IMR-90 (cell line): ENCODE measurements around the gene FOXP4. TPM values are rescaled to one million over a fixed set of nuclear protein-coding genes. Genes with fewer than 3 reads are reported as not detected.

Experiments used
- ATAC-seq: fragments of 200-7000 bp; cut with Tn5 transposase; 2 replicates; pipeline ENCODE4 v1.9.1; 2020; ENCODE audit warnings: low read depth, mild to moderate bottlenecking, moderate library complexity
- BruUV-seq: library from RNA; stranded (reverse); fragments of 400-500 nt; replicated peaks from 2 replicates; lab custom pipeline; 2021; lab: Mats Ljungman, UMichigan
- CTCF ChIA-PET: fragments of 300-600 bp; formaldehyde crosslinking; extraction: SDS; loops from one replicate; lab custom pipeline; 2021; ENCODE audit warnings: antibody characterized with exemption; lab: Yijun Ruan, JAX
- POLR2A ChIA-PET: fragments of 300-600 bp; sonication (Branson Sonifier 250); formaldehyde crosslinking; loops from one replicate; lab custom pipeline; 2022; ENCODE audit warnings: antibody characterized with exemption; ENCODE audit not compliant: unreplicated experiment; lab: Charles Lee
- DNase-seq: peaks from one replicate; pipeline ENCODE4 v3.0.0; 2013
- H2AFZ ChIP-seq: replicated peaks from 2 replicates; pipeline ENCODE3; 2013; ENCODE audit warnings: low read length, mild to moderate bottlenecking; ENCODE audit not compliant: poor library complexity
- H2AK5ac ChIP-seq: 2 replicates; pipeline ENCODE4 v1.6.1; 2013; ENCODE audit warnings: low read depth, low read length, inconsistent platforms
- H2AK9ac ChIP-seq: replicated peaks from 2 replicates; pipeline ENCODE3; 2013; ENCODE audit warnings: mild to moderate bottlenecking, low read depth, low read length, moderate library complexity; ENCODE audit not compliant: poor library complexity
- H2BK120ac ChIP-seq: 2 replicates; pipeline ENCODE4 v1.6.1; 2013; ENCODE audit warnings: low read depth, low read length, inconsistent platforms
- H2BK15ac ChIP-seq: 3 replicates; pipeline ENCODE4 v1.6.1; 2013; ENCODE audit warnings: low read depth, low read length, inconsistent platforms
- H2BK20ac ChIP-seq: 2 replicates; pipeline ENCODE4 v1.6.1; 2013; ENCODE audit warnings: low read depth, mild to moderate bottlenecking, inconsistent platforms, low read length, moderate library complexity
- H2BK5ac ChIP-seq: 2 replicates; pipeline ENCODE4 v1.6.1; 2013; ENCODE audit warnings: mild to moderate bottlenecking, low read depth, low read length, inconsistent platforms; ENCODE audit not compliant: poor library complexity, severe bottlenecking
- H3K14ac ChIP-seq: replicated peaks from 2 replicates; pipeline ENCODE4 v1.6.1; 2013; ENCODE audit warnings: low read depth, low read length, inconsistent platforms
- H3K18ac ChIP-seq: 2 replicates; pipeline ENCODE4 v1.6.1; 2013; ENCODE audit warnings: low read depth, low read length, control low read depth
- H3K23ac ChIP-seq: 2 replicates; pipeline ENCODE4 v1.6.1; 2013; ENCODE audit warnings: low read depth, low read length, inconsistent platforms
- H3K27ac ChIP-seq: 2 replicates; pipeline ENCODE4 v1.5.1; 2013; ENCODE audit warnings: mild to moderate bottlenecking, control low read depth, low read length; ENCODE audit not compliant: insufficient read depth
- H3K27me3 ChIP-seq: 2 replicates; pipeline ENCODE4 v1.6.1; 2013; ENCODE audit warnings: low read length; ENCODE audit not compliant: control insufficient read depth, insufficient read depth
- H3K36me3 ChIP-seq: 2 replicates; pipeline ENCODE4 v1.6.1; 2013; ENCODE audit warnings: low read length, mixed read lengths; ENCODE audit not compliant: control insufficient read depth, insufficient read depth
- H3K4ac ChIP-seq: 2 replicates; pipeline ENCODE4 v1.6.1; 2013; ENCODE audit warnings: low read depth, low read length, inconsistent platforms
- H3K4me1 ChIP-seq: 2 replicates; pipeline ENCODE4 v1.6.1; 2013; ENCODE audit warnings: low read length, mixed read lengths; ENCODE audit not compliant: control insufficient read depth, insufficient read depth
- H3K4me2 ChIP-seq: 2 replicates; pipeline ENCODE4 v1.6.1; 2013; ENCODE audit warnings: low read depth, mild to moderate bottlenecking, control low read depth, low read length, moderate library complexity
- H3K4me3 ChIP-seq: 2 replicates; pipeline ENCODE4 v1.5.1; 2013; ENCODE audit warnings: low read depth, mild to moderate bottlenecking, control low read depth, low read length, moderate library complexity; ENCODE audit not compliant: insufficient read depth
- H3K56ac ChIP-seq: 2 replicates; pipeline ENCODE4 v1.6.1; 2013; ENCODE audit warnings: low read length, inconsistent platforms; ENCODE audit not compliant: insufficient read depth; ENCODE audit errors: extremely low read depth
- H3K79me1 ChIP-seq, 2 experiments: 2 replicates each; pipeline ENCODE4 v1.6.1; 2013; ENCODE audit warnings: low read length in 2 of 2, inconsistent platforms in 1 of 2, low read depth in 1 of 2
- H3K9ac ChIP-seq: 2 replicates; pipeline ENCODE4 v1.6.1; 2013; ENCODE audit warnings: low read depth, low read length, control low read depth
- H3K9me1 ChIP-seq: 2 replicates; pipeline ENCODE4 v1.6.1; 2013; ENCODE audit warnings: low read length, inconsistent platforms; ENCODE audit not compliant: insufficient read depth
- H3K9me3 ChIP-seq: 2 replicates; pipeline ENCODE4 v1.6.1; 2013; ENCODE audit warnings: low read length; ENCODE audit not compliant: control insufficient read depth, insufficient read depth
- H4K20me1 ChIP-seq: 2 replicates; pipeline ENCODE4 v1.6.1; 2013; ENCODE audit warnings: low read length, inconsistent platforms; ENCODE audit not compliant: insufficient read depth
- H4K5ac ChIP-seq: 2 replicates; pipeline ENCODE4 v1.6.1; 2013; ENCODE audit warnings: mild to moderate bottlenecking, low read depth, low read length, control low read depth
- H4K8ac ChIP-seq, 2 experiments: 2 replicates each; pipeline ENCODE4 v1.6.1; 2013; ENCODE audit warnings: low read depth in 2 of 2, low read length in 2 of 2, control low read depth in 1 of 2, inconsistent platforms in 1 of 2
- H4K91ac ChIP-seq: 2 replicates; pipeline ENCODE4 v1.6.1; 2013; ENCODE audit warnings: low read depth, low read length, inconsistent platforms; ENCODE audit not compliant: insufficient read depth
- BHLHE40 ChIP-seq: fragments of 150-350 bp; IDR thresholded peaks from 2 replicates; pipeline ENCODE4 v1.6.1; 2016; ENCODE audit warnings: mild to moderate bottlenecking, low read depth, low read length
- CEBPB ChIP-seq: IDR thresholded peaks from 2 replicates; pipeline ENCODE4 v1.6.1; 2012; ENCODE audit warnings: low read depth, low read length, improper control_type of control experiment
- CHD1 ChIP-seq: IDR thresholded peaks from 2 replicates; pipeline ENCODE4 v1.6.1; 2012; ENCODE audit warnings: low read depth, low read length, improper control_type of control experiment
- ELK1 ChIP-seq: fragments of 150-350 bp; IDR thresholded peaks from 2 replicates; pipeline ENCODE4 v1.6.1; 2016; ENCODE audit warnings: low read depth, mild to moderate bottlenecking, low read length, moderate library complexity, borderline replicate concordance
- FOS ChIP-seq: fragments of 150-350 bp; IDR thresholded peaks from 2 replicates; pipeline ENCODE4 v1.6.1; 2016; ENCODE audit warnings: low read depth, low read length
- POLR2A ChIP-seq: IDR thresholded peaks from 2 replicates; pipeline ENCODE4 v1.6.1; 2012; ENCODE audit warnings: mild to moderate bottlenecking, low read depth, low read length
- RAD21 ChIP-seq: IDR thresholded peaks from 2 replicates; pipeline ENCODE4 v1.6.1; 2012; ENCODE audit warnings: low read length, improper control_type of control experiment
- RCOR1 ChIP-seq: IDR thresholded peaks from 2 replicates; pipeline ENCODE4 v1.6.1; 2012; ENCODE audit warnings: mild to moderate bottlenecking, low read length, improper control_type of control experiment; ENCODE audit not compliant: insufficient replicate concordance
- WGBS, 2 experiments: methylation state at CpG; one replicate each; pipeline versions ENCODE4 v1.1.5 to v1.1.7; 2013; ENCODE audit warnings: missing lambda C conversion rate in 2 of 2; ENCODE audit not compliant: insufficient read length in 1 of 2; ENCODE audit errors: extremely low coverage in 2 of 2; 5-methylcytosine and 5-hydroxymethylcytosine counted together
- dilution Hi-C: fragments of 300-500 bp; cut with HindIII; formaldehyde crosslinking; loops from one replicate; pipeline ENCODE4 v1.14.3; 2018; ENCODE audit warnings: low sequenced_read_pairs; ENCODE audit not compliant: unreplicated experiment
- in situ Hi-C: fragments of 300-500 bp; cut with MboI; formaldehyde crosslinking; loops from 3 replicates; pipeline ENCODE4 v1.14.3; 2019; ENCODE audit warnings: low sequenced_read_pairs, inconsistent platforms, mixed read lengths
- intact Hi-C: fragments of 100-400 bp; cut with micrococcal nuclease; formaldehyde crosslinking; loops from 2 replicates; pipeline ENCODE4 v1.10.0; 2022
- polyA plus RNA-seq, 3 experiments: library from polyadenylated mRNA; depleted of rRNA; stranded (reverse); fragments of >200 nt; gene quantifications; 2 replicates each; pipeline ENCODE4 v1.2.3, GENCODE V29; 2012; ENCODE audit warnings: low replicate concordance in 1 of 3
- total RNA-seq: library from RNA; depleted of rRNA; stranded (reverse); fragments of >200 nt; gene quantifications from 2 replicates; pipeline ENCODE4 v1.2.3, GENCODE V29; 2012

The FOXP4 gene
- total and polyA plus RNA-seq, 2 of the 4 experiments (the other 2 are of a cell fraction) = 0.72 to 9.5 TPM

GRCh38 chr6:41561931-41562911, 16.0 kb downstream of the FOXP4 start:
- no CpG with 5 or more reads among the region's 10 CpGs for WGBS, 2 experiments
- Histone ChIP-seq H2BK15ac (no peak overlapping the region), H3K4me2 (no peak overlapping the region), H2AK5ac (no peak overlapping the region), H4K91ac (no peak overlapping the region), H3K14ac (no peak overlapping the region), H3K36me3 (peaks cover 18% of the 10 kb centered on the region), H3K23ac (no peak overlapping the region), H3K9me1 (peaks cover 17% of the 10 kb centered on the region; the same call in 1 of the 2 replicates), H3K27me3 (no peaks in the 10 kb centered on the region), H4K8ac (no peak overlapping the region), H2AK9ac (no peak overlapping the region), H2BK5ac (no peak overlapping the region), H4K5ac (no peak overlapping the region), H3K4me1 (no peaks in the 10 kb centered on the region), H3K9ac (no peak overlapping the region), H4K20me1 (peaks cover 5% of the 10 kb centered on the region; the same call in 1 of the 2 replicates), H3K9me3 (no peaks in the 10 kb centered on the region), H3K56ac (no peak overlapping the region), H3K4ac (no peak overlapping the region), H3K4me3 (no peak overlapping the region), H3K18ac (no peak overlapping the region), H2AFZ (peak overlapping the region; percentile 7), H2BK120ac (no peak overlapping the region), H2BK20ac (no peak overlapping the region), H3K79me1 (peaks cover 12 to 40% of the 10 kb centered on the region in 2 experiments), H3K27ac (no peak overlapping the region)
- no peak for ATAC-seq
- no peak for DNase-seq
- intact Hi-C loops (no loop called here), dilution Hi-C loops (no loop called here), in situ Hi-C loops (no loop called here)
- CTCF ChIA-PET = no interaction called here
- TF ChIP-seq FOS (no peak), RCOR1 (no peak), CHD1 (no peak), RAD21 (no peak), POLR2A (no peak), BHLHE40 (no peak), ELK1 (no peak), CEBPB (no peak)
- POLR2A ChIA-PET = no interaction called here
- BruUV-seq = no TSS peak
